ENCODE results near the gene BMP2.

- TF ChIP-seq CTCF (IDR thresholded peaks at IDR 0.05) = no peak
- TF ChIP-seq POLR2AphosphoS5 (IDR thresholded peaks at IDR 0.05) = no peak
Measured at GRCh38 chr20:6726761-6727160, 40.7 kb upstream of the BMP2 start.

All from transverse colon (tissue), 4 donors.